RPMI8226 (cell line): ENCODE results near the gene FBXO15.
A peak's percentile ranks its signal among the peaks of the same experiment; 100 is the strongest.

ENCODE experiments used
- DNase-seq: peaks from one replicate; pipeline ENCODE4 v3.0.0-alpha.2; 2015

The FBXO15 gene

DNA sequence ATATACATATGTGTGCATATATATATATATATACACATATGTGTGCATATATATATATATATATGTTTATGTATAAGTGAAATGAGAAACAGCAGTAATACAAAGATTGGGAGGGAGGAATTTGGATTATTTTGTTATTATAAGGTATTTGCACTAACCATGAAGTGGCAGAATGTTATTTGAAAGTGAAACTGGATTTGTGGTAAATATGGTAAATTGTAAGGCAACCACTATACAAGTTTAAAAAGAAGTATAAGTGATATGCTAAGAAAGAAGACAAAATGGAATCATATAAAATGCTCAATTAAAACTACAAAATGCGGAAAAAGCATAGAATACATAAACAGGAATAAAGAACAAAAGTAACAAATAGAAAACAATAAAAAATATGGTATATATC lies 37.5 kb downstream of the FBXO15 start:
- DNase-seq, result no peak

DNA sequence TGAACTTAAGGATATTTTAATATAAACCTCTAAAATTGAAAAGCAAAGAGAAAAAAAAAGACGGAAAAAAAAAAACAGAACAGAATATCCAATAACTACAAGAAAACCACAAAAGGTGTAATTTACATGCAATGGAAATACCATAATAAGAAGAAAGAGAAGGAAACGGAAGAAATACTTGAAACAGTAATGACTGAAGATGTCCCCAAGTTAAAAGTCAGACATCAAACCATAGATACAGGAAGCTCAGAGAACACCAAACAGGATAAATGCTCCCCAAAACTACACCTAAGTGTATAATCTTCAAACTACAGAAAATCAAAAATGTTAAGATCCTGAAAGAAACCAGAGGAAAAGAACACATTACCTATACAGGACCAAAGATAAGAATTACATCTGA lies 39.2 kb downstream of the FBXO15 start:
- DNase-seq, result no peak

DNA sequence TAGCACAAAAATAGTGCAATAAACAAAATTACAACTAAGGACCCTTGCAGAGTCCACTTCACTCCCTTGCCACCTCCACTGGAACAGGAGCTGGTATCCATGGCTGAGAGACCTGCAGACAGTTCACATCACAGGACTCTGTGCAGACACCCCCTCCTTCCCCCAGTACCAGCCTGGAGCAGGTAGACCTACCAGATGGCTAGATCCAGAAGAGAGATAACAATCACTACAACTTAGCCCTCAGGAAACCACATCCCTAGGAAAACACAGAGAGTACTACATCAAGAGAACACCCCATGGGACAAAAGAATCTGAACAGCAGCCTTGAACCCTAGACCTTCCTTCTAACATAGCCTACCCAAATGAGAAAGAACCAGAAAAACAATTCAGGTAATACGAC lies 49.8 kb downstream of the FBXO15 start:
- DNase-seq, result no peak

DNA sequence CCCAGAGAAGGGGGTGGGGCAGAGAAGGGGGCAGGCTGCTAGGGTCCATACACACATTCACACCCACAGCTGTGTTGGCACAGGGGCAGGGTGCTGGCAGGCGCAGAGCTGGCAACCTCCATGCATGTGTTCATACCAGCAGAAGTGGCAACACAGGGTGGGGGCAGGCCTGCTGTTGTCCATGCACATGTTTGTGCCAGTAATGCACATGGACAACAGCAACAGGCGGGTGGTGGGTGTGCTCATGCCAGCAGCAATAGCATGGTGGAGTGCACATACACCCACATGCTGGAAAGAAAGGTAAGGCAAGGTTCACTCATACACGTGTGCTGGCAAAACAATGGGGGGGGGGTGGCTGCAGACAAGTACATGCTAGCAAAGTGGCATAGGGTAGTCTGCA lies 54.7 kb downstream of the FBXO15 start:
- no peak for DNase-seq

DNA sequence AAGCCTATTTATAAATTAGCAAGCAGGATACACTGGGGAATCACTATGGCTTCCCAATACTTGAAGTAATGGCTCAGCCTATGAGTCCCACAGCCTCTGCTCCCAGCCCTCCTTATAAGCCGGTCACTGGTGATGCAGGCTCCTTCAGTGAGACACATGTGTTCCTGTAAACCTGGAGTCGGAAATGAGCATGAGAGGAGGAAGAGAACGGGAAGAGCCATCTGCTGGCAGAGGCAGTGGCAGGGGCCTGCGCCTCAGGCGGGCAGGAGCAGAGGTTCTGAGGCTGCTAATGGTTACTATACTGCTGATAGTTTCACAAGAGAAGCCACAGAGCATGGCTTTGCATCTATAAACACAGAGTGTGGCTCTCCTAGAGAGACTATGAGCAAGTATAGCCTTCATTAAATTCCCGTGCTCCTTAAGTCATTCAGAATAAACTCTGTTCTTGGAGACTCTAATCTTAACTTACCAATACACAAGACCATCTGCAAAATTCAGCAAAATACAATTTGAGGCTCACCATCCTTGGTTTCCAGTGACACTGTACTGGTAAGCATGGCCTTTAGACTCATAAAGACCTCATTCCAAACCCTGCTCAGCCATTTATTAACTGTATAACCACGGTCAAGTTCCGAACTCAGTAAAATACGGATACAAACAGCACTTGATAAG lies 63.3 kb downstream of the FBXO15 start:
- no peak for DNase-seq

DNA sequence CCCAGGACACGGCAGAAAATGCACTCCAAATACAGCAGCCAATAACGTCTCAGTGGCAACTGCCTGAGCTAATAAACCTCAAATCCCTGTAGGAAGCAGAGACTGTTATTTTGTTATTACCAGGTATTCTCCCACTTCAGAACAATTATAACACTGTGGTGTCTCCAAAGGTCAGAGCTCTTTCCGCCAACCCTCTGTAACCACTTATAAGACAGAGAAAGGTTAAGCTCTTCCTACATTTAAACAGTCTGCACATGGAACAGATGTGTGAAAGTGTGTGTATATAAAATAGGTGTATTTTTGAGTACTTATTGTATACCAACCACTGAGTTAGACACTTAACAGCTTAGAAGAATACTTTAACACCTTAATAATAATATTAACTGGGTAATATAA lies 64.1 kb downstream of the FBXO15 start:
- DNase-seq, result no peak

DNA sequence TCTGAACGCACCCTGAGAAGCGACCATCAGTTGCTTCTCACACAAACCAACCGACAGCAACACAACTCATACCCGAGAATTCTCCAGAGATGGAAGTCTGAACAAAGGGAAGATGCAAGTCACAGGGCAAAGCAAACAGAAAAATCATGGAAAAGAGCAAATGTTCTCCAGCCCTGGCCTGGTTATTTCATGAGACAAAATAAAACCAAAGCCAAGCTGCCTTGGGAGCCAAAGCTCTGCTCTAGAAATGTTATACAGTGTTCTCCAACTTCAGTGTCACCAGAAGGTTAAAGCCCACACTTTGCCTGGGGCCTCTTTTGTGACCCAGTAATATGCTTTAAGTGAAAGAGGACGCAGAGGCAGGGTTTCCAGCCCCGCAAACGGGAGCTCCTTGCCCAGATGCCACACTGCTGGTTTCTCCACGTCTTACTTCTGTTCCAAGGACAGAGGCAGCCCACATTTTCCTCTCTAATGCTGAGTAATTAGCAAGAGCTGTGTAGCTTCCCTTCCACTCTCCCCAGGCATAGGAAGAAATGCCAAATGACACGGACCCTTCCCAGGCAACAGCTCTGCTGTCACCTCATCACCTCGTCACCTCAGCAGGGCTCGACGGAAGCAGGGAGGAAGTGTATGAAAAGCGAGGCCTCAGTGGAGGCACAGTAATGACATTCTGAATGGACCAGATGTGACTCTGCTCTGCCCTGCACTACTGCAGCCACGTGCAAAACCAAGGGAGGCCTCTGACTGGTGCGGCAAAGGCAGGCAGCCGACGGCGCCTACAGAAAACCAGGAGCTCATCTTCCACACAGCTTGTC lies 64.7 kb downstream of the FBXO15 start:
- DNase-seq, result no peak

DNA sequence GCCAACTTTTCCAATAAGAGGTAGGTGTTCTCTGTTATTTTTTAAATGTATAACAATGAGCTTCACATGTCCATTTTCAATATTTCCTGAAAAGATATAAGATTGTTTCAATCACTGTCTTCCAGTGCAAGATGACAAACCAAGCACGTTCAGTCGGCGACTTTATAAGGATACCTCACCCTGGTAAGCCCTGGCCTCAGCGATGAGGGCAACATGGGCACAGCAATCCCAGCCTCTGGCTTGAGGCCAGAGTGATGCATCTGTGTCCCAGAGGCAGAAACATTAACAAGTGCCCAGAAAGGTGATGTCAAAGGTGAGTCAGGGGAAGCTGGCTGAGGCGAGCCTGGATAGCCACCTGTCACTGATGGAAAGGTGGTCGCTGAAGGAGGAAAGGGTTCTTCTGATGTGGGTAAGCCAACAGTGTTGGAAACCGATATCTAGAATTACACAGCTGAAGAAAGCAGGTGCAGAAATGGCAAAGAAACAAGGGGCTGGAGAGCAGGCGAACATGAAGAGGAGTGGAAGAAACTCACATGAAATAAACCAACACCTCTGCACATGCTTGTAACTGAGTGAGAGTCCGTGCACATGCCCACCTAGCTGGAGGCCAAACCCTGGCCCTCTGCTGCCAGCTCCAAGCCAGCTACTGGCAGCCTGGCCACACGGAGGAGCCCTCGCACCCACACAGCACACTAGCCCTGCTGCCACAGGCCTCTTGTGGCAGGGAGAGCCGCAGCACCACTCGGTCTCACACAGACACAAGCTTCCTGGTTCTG lies 65.5 kb downstream of the FBXO15 start:
- peak; percentile 74 for DNase-seq

DNA sequence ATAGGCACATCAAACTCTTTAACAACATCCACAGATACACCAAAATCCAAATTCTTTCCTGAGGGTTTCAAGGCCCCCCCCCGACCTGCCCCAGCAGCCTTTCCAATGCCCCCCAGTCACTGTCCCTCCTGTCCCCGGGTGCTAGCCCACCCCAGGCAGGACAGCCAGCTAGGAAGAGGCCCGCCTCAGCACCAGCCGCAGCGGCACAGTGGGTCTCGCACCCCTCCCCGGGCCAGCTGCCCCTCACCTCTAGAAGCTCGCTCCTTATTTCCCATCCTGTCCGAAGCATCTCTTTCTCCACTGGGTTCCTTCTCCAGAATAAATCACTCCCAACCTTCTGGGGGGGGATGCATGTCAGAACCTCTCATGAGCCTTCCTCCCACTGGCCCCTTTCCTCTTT lies 69.4 kb downstream of the FBXO15 start:
- DNase-seq, result no peak

DNA sequence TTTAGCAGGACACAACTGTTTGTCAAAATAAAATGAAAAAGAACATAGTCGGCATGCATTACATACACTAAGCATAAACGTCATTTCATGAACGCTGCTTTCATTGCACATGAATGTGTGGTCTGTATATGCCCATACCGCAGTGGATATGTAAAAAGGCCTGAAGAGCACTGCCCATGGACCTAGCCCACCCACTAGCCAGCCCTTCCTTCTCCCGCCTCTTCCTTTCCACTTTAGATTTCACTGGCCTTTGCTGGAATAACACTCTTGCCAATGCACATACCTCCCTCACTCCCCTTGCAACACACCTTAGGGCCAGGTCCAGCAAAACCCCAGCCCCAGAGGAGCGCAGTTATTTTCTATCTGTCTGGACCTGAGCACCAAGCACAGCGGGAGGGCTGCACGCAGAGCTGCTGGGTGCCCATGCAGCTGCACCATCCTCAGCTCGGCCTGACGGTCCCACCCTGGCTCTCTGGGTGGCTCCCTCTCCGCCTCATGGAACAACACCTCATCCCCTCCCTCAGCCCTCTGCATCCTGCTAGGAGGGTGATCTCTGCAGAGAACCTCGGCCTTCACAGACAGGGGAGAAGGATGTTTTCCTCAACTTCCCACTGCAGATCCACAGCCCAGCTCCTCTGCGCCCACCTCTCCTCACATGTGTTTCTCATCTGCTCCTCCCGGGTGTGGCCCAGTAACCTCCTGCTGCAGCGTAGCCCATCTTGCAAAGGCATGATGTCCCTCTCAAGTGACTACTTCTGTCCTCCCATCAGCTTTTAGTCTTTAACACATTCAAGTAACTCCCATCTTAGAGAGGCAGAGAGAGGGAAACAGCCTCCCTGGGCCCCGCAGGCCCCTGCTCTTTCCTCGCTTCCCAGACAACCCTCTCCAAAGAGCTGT lies 72.7 kb downstream of the FBXO15 start:
- no peak for DNase-seq

DNA sequence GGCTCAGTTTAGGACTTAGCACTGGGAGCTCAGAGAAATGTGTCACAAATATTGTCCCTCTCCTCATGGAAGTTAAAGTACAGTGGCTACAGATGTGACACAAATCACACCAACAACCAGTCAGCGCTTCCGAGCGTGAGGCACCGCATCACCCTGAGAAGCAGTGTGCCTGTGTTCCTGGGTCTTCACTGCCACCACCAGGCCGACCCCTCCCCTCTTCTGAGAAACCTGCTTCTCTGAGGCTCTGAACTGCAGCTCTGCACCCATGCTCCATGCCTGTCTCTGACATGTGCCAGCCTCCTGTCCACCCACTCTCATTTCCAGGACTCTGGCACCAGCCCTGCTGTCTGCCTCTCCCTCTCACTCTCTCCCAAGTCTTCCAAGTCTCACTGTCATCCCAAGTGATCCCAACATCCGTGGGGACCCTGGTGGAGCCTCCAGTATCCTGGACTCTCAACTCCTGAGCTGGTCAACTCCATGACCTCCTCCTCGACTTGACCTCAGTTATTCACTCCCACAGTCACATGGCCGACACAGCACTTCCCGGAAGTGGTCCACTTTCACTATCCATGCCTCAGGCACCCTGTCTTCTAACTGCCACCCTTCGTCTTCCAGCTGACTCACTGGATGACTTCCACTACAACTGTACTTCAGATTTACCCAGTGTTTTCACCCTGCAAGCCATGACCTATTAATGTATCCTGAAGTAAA lies 73.5 kb downstream of the FBXO15 start:
- DNase-seq, result no peak

DNA sequence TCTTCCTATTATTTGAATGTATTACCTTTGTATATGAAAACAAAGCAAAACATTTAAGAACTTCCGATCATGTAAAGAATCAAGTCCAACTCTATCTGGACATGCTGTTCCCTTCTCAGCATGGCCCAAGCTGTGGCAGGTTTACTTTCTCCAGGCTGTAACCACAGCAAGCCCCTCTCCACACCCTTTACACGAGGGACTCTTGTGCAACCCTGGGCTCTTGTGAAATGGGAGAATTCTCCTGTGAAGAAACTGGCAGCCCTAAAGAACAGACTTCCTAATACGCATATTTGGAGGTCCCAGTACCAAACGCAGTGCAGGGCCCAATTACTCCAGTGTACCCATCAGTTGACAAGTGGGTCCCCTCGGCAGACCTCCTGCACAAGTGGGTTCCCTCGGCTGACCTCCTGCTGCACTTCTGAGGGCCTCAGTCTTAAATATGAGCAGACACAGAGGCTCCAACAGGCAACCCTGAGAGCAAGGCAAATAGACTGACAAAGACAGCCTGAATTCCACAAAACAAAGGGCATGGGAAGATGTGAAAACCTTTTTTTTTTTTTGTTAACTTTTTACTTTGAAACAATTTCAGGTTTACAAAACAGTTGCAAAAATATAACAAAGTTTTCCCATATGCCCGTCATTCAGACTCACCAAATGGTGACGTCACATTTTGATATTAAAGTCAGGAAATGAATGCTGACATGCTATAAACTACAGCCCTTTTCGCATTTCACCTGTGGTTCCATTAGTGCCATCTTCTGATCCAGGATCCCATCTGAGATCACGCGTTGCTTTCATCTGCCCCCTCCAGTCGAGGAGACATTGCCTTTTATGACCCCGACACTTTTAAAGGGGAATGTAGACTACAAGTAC lies 78.2 kb downstream of the FBXO15 start:
- DNase-seq, result no peak

DNA sequence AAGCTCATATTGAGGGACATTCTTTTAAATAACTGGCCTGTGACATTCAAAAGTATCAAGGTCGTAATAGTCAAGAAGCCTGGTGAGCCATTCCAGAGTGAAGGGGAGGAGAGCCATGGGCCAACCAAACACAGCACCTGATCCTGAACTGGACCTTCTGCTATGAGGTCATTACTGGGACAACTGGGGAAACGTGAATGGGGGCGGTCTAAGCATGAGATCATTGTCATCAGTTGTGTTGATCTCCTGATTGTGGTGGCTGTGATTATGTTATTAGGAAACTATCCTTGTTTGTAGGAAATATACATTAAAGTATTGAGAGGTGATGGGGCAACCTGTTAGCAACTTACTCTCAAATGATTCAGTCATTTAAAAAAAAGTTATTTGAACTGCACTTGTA lies 79.3 kb downstream of the FBXO15 start:
- no peak for DNase-seq

DNA sequence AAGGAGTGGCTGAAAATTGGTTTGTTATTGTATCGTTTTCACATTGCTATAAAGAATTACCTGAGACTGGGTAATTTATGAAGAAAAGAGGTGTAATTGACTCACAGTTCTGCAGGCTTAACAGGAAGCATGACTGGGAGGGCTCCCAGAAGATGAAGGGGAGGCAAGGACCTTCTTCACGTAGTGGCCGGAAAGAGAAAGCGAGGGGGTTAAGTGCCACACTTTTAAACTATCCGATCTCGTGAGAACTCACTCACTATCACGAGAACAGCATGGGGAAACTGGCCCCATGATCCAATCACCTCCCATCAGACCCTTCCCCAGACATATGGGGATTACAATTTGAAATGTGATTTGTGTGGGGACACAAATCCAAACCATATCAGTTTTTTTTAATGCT lies 81.6 kb downstream of the FBXO15 start:
- no peak for DNase-seq

DNA sequence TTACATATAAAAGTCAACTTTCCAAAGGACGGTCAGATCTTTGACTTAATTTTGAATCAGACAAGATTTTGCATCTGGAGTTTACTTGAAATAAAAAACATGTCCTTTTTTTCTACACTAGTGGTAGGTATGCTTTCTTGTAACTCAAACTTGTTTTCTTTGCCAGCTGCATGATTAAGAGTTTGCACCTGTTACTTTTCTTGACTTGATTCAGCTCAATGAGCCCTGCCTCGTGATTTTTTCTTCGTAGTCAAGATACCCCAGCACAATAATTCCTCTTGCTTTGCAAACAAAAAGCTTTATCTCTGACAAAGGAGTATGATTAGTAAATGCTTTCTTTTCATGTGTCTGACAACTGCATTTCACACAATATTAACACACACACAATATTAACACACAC lies 82.3 kb downstream of the FBXO15 start:
- DNase-seq, result no peak

DNA sequence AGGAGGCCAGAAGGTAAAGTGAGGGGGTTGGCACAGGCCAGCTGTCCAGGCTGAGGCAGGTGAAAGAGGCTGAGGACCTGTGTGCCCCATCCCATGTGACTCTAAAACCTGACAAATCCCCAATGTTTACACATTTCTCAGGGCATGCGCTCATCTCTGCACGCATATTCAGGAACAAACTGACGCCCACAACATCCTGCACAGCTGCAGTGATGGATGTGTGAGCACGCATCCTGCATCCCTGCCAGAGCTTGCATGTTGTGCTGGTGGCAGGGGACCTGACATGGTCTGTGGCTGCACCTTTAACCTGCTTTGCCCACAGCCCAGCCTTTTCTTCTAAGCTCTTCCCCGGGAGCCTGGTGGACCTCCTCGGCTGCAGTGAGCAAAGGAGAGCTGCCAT lies 83.1 kb downstream of the FBXO15 start:
- no peak for DNase-seq

DNA sequence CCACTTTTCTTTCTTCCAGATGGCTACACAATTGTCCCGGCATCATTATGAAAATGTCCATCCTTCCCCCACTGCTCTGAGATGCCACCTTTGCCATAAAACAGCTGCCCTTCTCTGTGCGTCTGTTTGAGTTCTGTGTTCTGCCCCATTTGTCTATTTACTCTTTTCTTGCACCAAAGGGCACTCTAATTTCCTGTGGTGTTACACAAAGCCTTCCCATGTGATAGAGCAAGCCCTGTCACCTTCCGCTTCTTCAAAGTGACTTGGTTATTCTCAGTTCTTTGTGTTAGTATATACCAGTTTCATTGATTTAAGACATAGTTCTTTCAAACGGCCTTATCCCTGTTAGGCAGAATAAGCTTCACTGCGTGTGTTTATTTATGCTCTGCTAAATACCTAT lies 84.1 kb downstream of the FBXO15 start:
- no peak for DNase-seq

DNA sequence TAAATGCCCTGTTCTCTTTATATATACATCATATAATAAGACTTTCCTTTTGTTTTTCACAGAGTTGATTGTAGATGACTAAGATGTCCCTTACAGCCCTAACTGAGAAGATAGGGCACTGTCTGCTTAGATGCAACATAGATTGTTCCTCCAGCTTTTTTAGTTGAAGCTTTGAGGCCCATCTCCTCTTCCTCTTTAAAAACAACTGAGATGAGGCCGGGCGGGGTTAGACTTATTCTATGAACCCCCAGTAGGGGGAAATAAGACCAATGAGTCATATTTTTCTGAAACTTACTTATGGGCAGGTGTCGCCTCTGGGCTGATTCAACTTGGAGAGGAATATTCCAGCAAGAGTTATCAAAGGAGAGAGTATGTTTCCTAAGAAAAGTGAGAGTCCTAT lies 84.6 kb downstream of the FBXO15 start:
- DNase-seq, result peak; percentile 38

DNA sequence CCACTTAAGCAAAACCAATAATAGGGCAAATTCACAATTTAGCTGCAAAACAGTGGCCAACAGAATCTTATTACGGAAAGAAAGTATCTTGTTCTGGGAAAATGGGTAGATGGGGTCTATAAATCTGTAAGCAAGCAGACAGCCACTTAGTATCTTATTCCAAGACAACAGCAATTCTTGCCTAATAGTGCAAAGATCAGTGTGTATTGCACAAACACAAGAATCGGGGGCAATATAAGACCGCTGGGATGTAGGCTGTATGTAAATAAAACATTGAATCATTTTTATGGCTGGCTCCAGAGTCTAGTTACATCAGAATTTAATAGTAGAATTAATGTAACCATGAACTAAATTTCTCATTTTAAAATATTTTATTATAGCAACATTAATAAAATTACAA lies 85.6 kb downstream of the FBXO15 start:
- DNase-seq, result no peak

DNA sequence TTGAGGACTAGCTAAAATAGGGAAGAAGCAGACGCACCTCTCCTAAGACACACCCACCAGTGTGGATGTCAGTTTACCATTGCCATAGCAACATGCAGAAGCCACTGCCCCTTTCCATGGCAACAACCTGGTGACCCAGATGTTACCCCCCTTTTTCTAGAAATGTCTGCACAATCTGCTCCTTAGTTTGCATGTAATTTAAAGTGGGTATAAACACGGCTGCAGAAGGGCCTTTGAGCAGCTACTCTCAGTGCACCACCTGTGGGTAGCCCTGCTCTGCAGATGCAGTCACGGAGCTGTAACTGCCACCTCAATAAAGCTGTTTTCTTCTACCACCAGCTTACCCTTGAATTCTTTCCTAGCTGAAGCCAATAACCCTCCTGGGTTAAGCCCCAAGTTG lies 87.1 kb downstream of the FBXO15 start:
- DNase-seq, result no peak

DNA sequence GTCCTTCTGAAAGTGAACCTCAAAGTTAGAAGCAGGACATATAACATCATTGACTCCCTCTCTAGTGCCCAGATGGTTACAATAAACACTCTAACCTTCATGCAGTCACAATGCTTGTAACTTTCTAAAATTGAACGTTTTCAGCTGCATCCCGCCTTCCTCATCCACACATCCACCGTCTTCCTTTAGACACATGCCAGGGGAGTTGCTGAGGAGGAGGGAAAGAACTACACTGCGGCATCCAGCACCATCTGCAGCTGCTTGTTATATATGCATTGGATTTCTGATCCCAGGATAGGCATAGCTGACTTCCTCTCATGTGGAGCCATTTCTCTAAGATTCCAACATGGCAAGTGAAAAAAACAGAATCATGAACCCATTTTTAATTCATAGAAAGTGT lies 96.8 kb downstream of the FBXO15 start:
- no peak for DNase-seq
